NCI-H1105 treated with DMSO at 0.1 percent for 48 hours (cell line): ENCODE results near the gene ARF1.

Source experiments
- DNase-seq: peaks from one replicate; lab custom pipeline; 2025; lab: John Stamatoyannopoulos, UW

The ARF1 gene

GRCh38 chr1:228082214-228082917 is at the start of gene ARF1:
Gene ARF1, plus strand, starts transcription at chr1:228082708. Its CDS starts 14,407 bp downstream, at chr1:228097115.
- DNase-seq, result peak; percentile 65

DNA sequence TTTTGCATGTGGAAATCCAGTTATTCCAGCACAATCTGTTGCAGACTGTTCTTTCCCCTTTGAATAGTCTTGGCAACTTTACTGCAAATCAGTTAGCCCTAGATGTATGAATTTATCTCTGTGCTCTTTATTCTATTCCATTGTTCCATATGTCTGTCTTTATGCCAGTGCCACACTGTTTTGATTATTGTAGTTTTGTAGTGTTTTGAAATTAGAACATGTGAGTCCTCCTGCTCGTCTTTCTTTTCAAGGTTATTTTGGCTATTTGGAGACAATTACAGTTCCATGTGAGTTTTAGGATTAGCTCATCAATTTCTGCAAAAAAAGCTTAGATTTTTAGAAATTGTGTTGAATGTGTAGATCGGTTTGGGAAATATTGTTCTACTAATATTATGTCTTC is 49.1 kb upstream of the ARF1 start:
- DNase-seq, result no peak

- no peak for DNase-seq
Observed at GRCh38 chr1:228034954-228035837, 47.3 kb upstream of the ARF1 start.

- DNase-seq, result no peak
Observed at GRCh38 chr1:228035844-228036243, 46.7 kb upstream of the ARF1 start.

- no peak for DNase-seq
Observed at GRCh38 chr1:228036701-228037231, 45.7 kb upstream of the ARF1 start.

GRCh38 chr1:228037401-228038386 is 44.8 kb upstream of the ARF1 start:
- DNase-seq, result no peak

DNA sequence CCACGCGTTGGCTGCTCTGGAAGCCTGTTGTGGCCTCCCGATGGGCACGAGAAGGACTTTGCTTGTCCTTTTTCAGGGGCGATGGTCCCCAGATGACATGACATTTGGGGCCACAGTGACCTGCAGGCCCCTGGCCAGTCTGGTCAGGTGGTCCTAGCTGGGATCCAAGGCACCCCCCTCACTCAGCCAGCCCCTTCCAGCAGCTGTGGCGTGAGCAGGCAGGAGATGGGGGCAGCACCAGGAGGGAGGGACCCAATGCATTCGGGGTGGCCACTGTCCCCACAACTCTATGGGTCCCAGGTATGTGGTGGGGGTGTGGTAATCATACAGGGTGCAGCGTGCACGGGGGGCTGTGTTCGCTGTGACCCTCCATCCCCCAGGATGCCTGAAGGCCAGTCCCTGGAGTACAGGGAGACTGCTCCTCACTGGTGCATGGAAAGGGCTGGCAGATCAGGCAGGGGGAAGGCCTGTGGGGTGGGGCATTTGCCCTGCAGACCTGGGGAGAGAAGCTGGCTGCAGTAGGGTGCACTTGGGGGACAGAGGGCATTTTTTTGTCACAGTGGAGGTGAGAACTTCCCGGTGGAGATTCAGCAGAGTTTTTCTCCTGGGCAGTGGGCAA is 44.0 kb upstream of the ARF1 start:
- DNase-seq, result no peak

DNA sequence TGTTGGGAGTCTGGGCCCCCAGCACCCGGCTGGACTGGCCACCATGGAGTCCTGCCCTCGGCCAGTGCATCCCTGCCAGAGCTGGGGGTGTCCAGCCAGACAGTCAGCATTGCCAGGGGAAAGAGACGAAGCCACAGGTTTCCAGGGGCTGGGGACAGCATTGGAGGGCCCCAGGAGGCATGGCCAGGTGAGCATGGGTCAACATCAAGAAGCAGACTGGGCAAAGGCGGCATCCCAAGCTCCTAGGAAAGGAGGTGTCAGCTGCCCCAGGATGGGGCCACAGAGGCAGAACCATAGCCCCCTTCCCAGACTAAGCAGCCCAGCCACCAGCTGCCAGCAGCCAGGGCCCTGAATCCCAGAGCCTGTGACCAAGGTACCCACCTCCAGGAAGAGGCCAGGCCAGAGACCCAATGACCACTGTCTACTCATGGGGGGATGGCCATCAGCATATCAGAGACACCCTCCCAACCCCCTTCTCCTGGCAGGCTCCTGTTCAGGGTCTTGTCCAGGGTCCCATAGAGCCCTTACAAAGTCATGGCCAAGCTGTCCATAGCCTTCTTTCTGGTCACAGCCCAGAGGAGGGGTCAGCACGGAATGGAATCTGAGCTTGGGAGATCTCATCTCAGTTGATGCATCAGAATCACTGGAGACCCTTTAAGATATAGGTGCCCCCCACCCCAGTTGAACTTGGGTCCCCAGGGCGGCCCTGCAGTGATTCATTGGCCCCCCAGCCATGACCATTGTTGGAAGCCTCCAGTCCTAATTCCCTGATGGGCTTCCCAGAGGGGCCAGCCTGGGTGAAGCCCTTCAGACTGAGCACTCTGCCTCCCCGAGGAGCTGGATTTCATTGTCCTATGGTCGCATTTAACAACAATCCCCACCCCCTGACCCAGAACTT is 43.3 kb upstream of the ARF1 start:
- no peak for DNase-seq

DNA sequence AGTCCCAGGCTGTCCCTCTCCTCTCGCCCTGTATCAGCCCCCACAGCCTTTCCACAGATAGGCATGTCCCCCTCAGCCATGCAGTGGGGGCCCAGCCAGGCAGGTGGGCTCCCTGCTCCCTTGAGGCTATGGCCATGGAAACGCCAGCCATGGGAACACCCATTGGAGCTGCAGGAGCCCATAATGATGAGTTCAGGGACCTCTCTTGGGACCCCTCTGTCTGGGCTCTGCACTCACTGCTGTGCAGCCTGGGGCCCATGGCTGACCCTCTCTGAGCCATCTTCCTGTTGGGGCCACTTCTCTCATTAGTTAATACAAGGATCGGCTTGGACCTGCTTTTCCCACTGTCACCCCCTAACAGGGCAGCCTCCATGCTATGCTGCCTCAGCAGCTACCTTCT is 42.5 kb upstream of the ARF1 start:
- DNase-seq, result no peak

DNA sequence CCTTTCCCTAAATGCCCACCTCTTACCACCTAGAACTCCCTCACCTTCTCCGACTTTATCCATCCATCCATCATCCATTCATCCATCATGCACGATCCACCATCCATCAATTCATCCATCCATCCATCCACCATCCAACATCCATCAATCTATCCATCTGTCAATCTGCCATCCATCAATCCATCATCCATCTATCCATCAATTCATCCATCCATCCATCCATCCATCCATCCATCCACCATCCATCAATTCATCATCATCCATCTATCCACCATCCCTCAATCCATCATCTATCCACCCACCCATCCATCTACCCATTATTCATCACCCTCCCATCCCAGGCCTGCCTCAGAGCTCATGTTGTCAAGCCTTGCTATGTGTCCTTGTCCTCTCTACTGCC is 41.2 kb upstream of the ARF1 start:
- no peak for DNase-seq

- DNase-seq, result no peak
Observed at GRCh38 chr1:228042508-228042907, 40.0 kb upstream of the ARF1 start.

DNA sequence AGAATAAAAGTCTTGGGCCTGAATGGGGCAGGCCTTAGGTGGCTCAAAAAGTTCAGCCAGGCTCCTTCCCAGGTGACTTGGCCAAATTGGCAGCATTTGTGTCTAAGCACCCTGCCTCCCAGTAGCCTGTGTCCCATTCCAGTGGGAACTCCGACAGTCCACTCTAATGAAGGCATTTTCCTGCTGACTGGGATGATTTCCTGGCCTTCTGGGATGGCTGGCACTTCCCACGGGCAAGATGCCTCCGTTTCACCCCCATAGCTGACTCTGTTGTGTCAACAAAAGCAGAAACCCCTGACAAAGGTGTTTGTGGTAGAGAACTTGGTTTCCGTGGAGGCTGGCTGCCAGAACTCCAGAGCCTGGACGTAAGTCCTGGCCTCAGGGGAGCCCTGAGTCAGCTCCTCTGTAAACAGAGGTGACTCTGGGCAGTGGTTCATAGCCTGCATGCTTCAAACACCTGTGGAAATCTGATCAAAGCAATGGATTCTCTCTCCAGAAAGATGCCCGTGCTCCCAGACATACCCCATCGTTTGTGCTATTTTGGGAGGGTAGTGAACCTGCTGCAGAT is 39.1 kb upstream of the ARF1 start:
- no peak for DNase-seq

DNA sequence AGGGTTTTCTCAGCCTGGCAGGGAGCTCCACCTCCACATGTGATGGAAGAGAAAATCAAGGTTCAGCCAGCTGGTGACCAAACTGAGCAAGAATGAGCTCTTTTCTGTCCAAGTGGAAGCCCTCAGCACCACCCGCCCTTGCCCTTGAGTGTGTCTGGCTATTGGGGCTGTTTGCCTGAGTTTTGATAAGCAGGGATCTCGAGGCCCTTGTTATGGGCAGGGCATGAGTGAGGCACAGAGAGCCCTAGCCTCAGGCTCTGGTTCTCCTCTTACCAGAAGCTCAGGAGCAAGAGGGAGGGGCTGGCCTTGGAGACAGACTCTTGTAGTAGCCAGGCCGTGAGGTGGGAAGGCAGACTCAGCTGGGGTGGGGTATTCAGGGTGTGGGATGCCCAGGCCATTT is 37.5 kb upstream of the ARF1 start:
- no peak for DNase-seq

DNA sequence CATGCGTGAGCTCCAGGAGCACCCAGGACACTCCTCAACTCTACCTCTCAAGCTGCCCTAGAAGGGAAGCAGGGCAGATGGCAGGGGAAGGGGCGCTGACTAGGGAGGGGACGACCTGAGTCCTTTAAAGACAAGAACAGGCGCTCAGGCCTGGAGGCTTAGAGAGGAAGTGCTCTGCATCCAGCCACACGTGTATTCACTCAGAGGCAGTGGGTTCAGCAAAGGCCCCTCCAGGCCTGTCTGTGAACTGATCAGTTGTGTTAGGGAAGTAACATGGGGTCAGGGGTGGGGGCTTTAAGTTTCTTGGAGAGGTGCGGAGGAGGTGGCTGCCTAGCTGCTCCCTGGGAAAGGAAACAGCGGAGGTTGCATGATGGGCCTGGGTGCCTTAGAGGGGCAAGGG is 37.1 kb upstream of the ARF1 start:
- no peak for DNase-seq

- DNase-seq, result no peak
Observed at GRCh38 chr1:228045871-228046270, 36.6 kb upstream of the ARF1 start.

GRCh38 chr1:228046421-228047182 is 35.9 kb upstream of the ARF1 start:
- no peak for DNase-seq

- DNase-seq, result no peak
Observed at GRCh38 chr1:228047183-228047466, 35.4 kb upstream of the ARF1 start.

DNA sequence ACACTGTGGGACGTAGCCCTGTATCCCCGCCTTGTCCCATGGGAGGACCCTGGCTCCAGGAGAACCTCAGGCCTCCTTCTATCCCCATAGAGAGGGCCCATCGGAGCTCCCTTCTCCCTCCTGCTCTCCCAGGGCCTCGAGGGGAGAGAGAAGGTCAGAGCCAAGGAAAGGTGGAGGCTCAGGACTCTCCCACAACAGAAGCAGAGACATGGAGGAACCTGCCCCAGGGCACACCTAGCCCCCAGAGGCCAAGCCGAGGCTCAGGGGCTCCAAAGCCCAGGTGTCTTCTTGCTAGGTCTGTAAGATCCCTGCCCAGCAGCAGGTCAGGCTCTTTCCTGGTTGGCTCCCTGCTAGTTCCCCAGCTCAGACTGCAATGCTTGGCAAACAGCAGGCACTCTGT is 34.4 kb upstream of the ARF1 start:
- no peak for DNase-seq

DNA sequence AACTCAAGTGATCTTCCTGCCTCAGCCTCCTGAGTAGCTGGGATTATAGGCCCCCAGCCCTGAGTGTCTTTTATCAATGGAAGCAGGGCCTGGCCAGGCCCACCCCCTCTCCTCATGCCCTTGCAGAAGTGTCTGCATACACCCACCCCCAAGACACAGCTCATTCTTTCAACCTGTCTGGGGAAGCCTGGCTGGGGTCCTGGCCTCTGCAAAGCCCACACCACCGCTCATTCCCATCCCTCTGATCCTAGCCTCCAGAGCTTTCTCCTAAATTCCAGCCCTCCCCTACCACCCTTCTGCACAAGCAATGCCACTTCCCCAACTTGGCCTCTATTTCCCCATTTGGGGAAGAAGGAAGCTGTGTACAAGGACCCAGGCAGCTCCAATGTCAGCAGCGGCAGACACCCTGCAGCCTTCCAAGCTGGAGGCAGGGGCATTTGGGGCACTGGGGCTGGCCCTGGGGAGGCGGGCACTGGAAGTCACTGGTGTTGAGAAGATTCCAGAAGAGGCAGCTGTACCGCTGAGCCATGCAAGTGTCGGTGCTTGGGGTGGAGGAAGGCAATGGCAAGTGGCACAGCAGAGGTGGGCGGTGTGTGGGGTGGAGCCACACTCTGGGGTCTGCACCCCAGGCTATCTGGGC is 33.7 kb upstream of the ARF1 start:
- no peak for DNase-seq
